ENCODE measurements around the gene PSMD2. TPM values are rescaled to one million over a fixed set of nuclear protein-coding genes. Genes with fewer than 3 reads are reported as not detected.

PSMD2 gene
- total RNA-seq, 1 experiment from 2014 or later, result 536 TPM

GRCh38 chr3:184351511-184352148 lies 52.6 kb downstream of the PSMD2 start:
- Histone ChIP-seq H3K4me3 (ENCODE audit: low read depth in 2 of 2, low read length in 2 of 2) (no peak overlapping the region), H3K27me3 (ENCODE audit: control insufficient read depth, insufficient read depth, low read length) (no peaks in the 10 kb centered on the region), H3K4me1 (ENCODE audit: control insufficient read depth, insufficient read depth, low read length) (no peaks in the 10 kb centered on the region), H3K36me3 (ENCODE audit: control insufficient read depth, insufficient read depth, low read length) (no peaks in the 10 kb centered on the region; the same call in 1 of the 2 replicates), H3K27ac (ENCODE audit: low read length) (no peak overlapping the region), H3K9me3 (ENCODE audit: control insufficient read depth, insufficient read depth, low read depth, low read length) (no peaks in the 10 kb centered on the region)
- ChIA-PET POLR2A (no interaction called here), CTCF (interaction anchor here (1.4 kb wide), 1 partner anchor 10 kb away, joined by 3 read pairs; the partner anchor contains the start of genes CLCN2 and POLR2H)
- no peak for DNase-seq (ENCODE audit: low read depth, low spot score)
- ATAC-seq, result no peak
- in situ Hi-C loops (cut with HindIII; ENCODE audit: low pct_unique_long_range_greater_than_20kb, low sequenced_read_pairs) (no loop called here), intact Hi-C loops (cut with micrococcal nuclease; ENCODE audit: unreplicated experiment) (no loop called here)
- BruUV-seq (replicated peaks), result no TSS peak
- no peak for TF ChIP-seq CTCF (IDR thresholded peaks at IDR 0.05)
- TF ChIP-seq TCF7L2 (IDR thresholded peaks at IDR 0.05; ENCODE audit: low read depth, low read length), result no peak
- no peak for TF ChIP-seq POLR2AphosphoS5 (IDR thresholded peaks at IDR 0.05; ENCODE audit: low read depth, low read length)

GRCh38 chr3:184352149-184352785 lies 53.2 kb downstream of the PSMD2 start:
- TF ChIP-seq TCF7L2 (IDR thresholded peaks at IDR 0.05; ENCODE audit: low read depth, low read length), result no peak
- no peak for TF ChIP-seq SIN3A (IDR thresholded peaks at IDR 0.05; ENCODE audit: borderline replicate concordance, insufficient read depth, low read depth, low read length)
- TF ChIP-seq POLR2AphosphoS5 (IDR thresholded peaks at IDR 0.05; ENCODE audit: low read depth, low read length), result no peak
- no peak for TF ChIP-seq CTCF (IDR thresholded peaks at IDR 0.05)
- no peak for TF ChIP-seq REST (IDR thresholded peaks at IDR 0.05; ENCODE audit: insufficient read depth in 1 of 2, low read depth in 2 of 2, low read length in 1 of 2)
- DNase-seq (ENCODE audit: low read depth, low spot score), result no peak
- in situ Hi-C loops (cut with HindIII; ENCODE audit: low pct_unique_long_range_greater_than_20kb, low sequenced_read_pairs) (no loop called here), intact Hi-C loops (cut with micrococcal nuclease; ENCODE audit: unreplicated experiment) (no loop called here)
- Histone ChIP-seq H3K4me3 (ENCODE audit: low read depth in 2 of 2, low read length in 2 of 2) (no peak overlapping the region), H3K36me3 (ENCODE audit: control insufficient read depth, insufficient read depth, low read length) (no peaks in the 10 kb centered on the region; the same call in 1 of the 2 replicates), H3K27me3 (ENCODE audit: control insufficient read depth, insufficient read depth, low read length) (no peaks in the 10 kb centered on the region), H3K4me1 (ENCODE audit: control insufficient read depth, insufficient read depth, low read length) (no peaks in the 10 kb centered on the region), H3K9me3 (ENCODE audit: control insufficient read depth, insufficient read depth, low read depth, low read length) (no peaks in the 10 kb centered on the region), H3K27ac (ENCODE audit: low read length) (no peak overlapping the region)
- no TSS peak for BruUV-seq (replicated peaks)
- POLR2A ChIA-PET, result no interaction called here
- no peak for ATAC-seq
- CTCF ChIA-PET, result interaction anchor here (1.4 kb wide), 1 partner anchor 10 kb away, joined by 3 read pairs; the partner anchor contains the start of genes CLCN2 and POLR2H

Data from Panc1 (cell line).